ENCODE data around the gene DIS3L2.
"Not testable (repeated sequence)": the region's sequence is repeated elsewhere in the genome, so short reads cannot be mapped to it uniquely, and the experiment has no call there.

The DIS3L2 gene

DNA sequence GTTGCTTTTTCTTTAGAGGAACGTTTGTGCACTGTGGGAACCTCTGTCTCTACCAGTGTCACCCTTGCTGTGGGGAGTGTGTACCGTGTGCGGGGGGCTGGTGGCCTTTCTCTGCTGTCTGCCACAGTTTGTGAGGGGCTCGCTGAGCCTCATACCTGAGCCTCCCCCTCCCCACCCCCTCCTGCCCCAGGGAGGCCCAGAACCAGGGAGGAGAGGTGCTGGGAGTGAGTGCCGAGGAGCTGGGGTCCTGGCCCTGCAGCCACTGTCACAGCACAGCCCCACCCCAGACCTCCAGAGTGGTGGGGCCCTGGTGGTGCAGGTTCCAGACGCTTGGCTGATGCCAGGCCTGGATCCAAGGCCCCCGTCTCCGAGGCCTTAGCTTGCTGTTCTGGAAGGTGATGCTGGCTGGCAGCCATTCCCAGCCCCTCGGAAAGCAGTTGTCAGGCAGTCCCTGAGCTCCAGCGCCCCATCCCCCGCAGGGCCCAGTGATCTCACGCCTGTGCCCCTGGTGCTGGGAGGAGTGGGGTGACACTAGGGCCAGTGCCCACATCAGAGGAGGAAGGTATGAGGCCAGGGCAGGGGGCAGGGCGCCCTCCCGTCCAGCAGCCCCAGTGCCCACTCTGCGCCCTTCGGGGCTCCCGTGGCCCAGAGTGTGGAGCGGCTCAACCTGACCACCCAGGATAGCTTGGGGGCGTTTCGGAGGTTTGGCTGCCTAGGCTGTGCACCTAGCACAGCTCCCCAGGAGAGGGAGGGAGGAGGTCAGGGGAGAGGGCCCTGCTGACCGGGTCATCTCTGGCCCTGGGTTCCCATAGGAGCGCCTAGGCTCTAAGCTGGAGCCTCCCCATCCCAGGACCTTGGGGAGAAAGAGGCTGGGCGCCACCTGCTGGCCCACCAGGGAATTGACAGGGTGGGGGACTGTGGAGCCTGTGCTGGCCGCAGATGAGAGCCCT is 364.1 kb downstream of the DIS3L2 start:
- peak; percentile 59 for DNase-seq

DNA sequence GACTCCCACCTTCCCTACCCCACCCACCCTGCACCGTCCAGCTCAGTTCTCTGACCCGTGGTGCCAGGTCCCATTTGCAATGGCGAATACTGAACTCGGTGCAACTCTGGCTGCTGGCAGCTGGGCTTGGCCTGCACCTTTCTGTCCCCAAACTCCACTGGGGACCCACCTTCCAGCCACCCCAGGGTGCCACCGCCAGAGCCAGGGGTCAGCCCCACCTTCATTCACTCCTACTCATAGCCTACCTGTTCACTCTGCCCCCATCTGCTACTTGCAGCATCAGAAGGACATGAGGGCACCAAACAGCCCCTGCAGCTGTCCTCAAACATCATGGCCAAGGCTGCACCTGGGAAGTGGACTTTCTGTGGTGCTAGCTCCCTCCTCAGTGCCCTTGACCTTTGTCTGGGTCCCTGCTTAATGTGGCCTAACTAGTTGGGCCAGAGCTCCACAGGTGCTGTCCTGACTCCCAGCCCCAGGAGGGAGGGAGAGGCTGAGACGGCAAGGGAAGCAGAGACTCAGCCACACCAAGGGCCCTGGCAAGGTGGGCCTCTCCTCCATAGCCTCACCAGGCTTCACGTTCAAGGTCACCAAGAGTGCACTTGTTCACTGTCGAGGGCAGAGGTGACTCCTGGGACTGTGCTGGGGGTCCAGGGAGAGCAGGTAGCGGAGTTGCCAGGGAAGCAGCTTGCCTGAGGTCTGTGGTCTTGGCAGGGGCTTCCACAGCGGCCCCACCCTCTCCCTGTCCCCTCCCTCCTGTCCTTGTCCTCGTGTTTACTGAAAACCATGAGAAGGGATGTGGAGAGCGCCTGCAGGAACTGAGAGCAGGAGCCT is 365.0 kb downstream of the DIS3L2 start:
- DNase-seq: not testable (repeated sequence)

DNA sequence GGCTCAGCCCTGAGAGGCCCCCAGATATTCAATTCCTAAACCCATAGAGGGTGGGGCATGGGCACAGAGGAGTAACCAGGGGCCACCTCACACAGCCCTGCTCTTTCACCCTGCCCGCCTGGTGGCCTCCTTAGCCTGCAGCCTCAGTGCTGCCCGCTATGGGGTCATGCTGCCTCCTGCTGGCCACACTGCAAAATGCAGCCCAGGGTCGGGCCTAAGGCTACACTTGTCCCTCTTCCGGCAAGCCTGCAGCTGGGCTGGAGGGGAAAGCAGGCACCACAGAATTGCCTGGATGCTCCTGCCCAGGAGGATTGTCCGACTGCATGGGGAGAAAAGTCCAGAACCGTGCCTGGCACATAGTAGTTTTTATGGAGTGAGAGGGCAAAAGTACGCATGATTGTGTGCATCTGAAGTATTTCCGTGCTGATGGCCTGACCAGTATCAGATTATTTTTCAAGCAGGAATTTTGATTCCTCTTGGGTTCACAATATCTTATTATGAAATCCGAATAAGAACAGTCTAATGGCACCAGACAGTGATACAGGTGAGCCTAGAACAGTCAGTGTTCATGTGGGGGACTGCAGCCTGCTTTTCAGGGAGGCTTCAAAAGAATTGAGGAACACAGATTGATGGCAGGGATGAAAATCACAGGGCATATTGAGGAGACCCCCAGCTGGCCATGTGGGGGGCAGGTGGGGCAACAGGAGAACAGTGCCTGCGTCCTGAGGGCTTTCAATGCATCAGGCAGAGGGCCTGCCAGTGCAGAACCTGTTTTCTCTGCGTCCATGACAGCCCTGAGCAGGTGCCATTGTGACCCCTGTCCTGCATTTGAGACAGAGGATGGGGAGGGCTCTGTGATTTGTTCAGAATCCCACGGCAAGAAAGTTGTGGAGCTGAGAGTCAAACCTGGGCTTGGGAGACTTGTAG is 365.9 kb downstream of the DIS3L2 start:
- peak; percentile 84 for DNase-seq

DNA sequence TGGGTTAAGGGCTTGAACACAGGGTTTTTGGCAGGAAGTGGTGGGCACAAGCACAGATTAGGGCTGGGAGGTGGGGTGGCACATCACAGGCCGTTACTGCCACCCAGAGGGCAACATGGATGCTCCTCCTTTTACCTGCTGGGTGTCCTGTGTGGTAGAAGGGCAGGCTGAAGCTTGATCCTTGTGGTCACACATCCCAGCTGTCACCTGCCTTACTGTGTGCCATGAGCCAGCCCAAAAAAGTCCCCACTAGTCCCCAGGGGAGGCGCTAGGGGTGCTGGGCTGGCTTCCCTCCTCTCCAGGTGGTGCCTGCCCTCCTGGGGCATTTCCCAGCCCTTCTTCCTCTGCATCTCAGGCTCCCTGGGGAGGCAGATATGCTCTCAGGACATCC is 366.5 kb downstream of the DIS3L2 start:
- DNase-seq: no peak

DNA sequence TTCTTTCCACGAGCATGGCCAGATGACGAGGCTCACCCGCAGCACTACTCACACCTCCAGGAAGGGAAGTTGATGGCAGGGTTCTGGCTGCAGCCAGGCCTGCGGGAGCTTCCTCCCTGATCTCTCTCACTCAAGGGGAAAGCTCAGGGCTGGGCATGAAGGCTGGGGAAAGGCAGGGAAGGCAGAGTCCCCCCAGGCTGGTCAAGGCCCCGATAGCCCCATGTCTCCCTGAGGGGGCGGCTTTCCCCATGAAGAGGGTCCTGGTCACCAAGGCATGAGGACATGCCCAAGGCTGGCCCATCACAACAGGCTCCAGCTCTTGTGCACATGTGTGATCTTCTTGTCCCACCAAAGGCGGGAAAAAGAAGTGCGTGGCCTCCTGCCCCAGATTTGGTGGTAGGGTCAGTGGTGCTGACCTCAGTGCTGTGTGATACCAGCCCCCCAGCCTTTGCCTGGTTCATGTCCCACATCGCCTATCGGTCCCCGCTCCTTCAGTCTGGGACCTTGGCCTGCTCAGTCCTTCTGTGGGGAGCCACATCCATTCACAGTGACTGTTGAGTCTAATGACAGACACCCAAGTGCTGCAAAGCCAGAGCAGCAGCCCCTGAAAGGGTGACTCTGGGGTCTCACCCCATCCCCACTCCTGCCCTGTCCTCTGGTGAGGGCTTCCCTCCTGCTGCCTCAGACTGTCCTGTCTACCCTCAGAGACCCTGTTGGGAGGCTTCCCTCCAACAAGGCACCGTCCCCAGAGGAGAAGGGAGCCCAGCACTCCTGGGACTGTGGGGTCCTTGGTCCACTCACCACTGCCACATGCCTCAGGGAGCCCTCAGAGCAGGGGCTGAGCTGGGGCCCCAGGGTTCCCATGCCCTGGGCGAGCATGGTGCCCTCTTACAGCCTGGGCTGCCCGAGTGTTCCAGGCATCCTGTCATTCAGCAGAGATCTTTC is 367.3 kb downstream of the DIS3L2 start:
- DNase-seq: no peak

DNA sequence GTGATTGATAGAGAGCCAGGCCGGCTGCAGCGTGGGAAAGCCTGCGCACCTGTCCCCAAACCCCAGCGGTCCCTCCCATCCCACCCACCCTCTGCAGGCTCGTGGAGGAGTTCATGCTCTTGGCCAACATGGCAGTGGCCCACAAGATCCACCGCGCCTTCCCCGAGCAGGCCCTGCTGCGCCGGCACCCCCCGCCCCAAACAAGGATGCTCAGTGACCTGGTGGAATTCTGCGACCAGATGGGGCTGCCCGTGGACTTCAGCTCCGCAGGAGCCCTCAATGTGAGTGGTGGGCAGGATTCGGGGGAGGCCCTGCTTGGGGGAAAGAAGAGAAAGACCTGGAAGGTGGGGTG is 368.2 kb downstream of the DIS3L2 start:
- no peak for DNase-seq

DNA sequence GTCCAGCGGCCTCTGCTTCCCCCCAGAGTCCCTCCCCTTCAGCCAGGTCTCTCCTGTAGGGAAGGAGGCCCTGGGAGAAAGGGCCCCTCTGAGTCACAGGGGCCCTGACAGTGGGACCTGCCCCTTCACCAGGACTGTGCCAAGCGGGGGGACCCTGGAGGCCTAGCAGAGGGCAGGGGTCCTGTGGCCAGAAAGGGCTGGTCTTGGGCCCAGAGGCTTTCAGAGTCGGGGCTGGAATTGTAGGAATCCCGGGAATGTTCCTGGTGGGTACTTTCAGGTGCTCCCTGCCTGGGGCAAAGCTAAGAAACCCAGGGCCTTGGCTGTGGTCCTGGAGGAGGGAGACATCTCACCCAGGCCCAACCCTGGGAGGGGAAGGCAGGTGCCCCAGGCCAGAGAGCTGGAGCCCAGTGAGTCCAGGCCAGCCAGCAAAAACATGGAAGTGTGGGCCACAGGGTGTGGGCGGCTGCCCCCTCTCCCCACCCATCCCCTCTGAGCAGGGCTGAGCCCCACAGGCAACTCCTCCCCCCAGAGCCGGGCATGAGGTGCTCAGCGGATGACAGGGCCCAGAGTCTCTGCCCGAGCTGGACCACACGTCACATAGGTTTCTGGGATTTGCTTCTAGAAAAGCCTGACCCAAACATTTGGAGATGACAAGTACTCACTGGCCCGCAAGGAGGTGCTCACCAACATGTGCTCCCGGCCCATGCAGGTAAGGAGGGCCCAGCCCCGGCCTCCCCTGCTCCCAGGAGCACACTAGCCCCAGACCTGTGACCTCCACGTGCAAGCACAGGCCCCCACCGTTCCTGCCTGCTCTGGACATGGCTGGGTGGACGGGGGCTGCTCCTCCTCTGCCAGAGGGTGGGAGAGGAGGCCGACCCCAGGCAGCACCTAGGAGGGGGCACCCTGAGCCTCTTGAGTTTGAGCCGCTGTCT is 368.8 kb downstream of the DIS3L2 start:
- no peak for DNase-seq

DNA sequence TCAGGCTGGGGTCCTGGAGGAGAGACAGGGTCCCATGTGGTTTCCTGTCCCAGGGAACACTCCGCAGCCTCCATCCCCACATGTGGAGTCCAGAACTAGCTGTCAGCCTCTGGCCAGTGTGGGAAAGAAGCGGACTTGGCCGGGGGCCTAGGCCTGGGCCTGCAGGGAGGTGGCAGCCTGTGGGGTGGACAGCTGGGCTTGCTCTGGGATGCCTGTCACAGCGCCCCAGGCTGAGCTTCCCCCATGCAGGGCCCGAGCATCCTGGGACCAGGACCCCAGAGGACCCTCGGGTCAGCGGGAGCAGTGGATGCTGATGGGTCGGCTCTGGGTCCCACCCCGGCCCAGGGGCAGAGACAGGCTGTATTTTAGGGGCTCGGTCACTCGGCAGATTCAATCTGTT is 369.5 kb downstream of the DIS3L2 start:
- not testable (repeated sequence) for DNase-seq

DNA sequence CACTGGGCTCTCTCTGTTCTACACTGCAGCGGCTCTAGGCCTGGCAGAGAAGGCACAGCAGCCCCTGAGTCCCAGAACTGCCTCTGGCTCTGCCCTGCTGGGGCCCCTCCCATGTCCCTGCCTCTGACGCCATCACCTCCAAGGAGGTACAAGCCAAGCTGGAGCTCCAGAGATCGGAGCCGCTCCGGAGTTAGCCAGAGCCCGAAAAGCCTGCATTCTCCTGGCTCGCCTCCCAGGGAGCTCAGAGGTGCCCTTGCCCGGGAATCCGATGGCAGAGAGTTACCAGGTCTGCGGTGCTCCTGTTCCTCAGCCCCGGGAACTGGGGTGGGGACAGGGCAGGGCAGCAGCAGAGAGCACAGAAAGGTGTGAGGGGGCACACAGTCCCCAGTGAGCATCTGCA is 370.1 kb downstream of the DIS3L2 start:
- DNase-seq: not testable (repeated sequence)

DNA sequence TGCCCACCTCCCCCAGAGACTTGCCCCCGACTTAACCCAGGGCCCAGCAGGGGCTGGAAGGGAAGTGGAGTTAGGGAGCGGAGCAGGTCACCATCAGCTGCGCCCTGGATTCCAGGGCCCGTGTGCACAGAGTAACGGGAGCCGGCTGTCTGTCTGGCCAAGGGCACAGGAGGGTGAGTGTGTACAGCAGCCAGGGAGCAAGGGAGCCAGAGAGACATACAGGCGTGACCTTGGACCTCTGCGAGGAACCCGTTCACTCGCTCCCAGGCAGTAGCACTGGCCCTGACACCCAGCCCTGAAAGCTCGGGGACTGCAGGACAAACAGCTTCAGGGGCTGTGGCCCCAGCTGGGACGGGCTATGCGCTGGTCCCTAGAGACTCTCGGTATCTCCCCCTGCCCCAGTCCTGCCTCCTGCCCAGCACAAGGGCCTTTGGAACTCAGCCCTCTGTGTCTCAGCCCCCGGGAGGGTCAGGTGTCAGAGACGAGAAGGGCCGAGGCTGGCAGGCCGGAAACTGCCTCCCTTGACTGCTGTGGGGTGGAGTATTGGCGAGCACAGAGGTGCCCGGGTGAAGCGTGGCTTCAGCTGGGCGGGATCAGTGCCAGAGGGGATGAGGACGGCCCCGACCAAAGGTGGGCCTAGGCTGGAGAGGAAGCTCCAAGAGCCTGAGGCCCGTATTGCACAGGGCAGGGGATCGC is 370.9 kb downstream of the DIS3L2 start:
- DNase-seq: not testable (repeated sequence)

DNA sequence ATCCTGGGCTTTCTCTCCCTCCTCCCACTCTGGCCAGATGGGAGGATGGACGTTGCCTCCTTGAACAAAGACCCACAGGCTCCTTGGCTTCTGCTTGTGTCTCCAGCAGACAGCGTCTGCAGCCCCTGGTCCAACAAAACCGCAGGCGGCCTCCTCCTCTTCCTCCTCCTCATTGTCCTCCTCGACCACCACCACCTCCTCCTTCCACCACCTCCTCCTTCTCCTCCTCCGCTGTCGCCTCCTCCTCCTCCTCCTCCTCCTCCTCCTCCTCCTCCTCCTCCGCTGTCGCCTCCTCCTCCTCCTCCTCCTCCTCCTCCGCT is 371.4 kb downstream of the DIS3L2 start:
- DNase-seq: no peak

DNA sequence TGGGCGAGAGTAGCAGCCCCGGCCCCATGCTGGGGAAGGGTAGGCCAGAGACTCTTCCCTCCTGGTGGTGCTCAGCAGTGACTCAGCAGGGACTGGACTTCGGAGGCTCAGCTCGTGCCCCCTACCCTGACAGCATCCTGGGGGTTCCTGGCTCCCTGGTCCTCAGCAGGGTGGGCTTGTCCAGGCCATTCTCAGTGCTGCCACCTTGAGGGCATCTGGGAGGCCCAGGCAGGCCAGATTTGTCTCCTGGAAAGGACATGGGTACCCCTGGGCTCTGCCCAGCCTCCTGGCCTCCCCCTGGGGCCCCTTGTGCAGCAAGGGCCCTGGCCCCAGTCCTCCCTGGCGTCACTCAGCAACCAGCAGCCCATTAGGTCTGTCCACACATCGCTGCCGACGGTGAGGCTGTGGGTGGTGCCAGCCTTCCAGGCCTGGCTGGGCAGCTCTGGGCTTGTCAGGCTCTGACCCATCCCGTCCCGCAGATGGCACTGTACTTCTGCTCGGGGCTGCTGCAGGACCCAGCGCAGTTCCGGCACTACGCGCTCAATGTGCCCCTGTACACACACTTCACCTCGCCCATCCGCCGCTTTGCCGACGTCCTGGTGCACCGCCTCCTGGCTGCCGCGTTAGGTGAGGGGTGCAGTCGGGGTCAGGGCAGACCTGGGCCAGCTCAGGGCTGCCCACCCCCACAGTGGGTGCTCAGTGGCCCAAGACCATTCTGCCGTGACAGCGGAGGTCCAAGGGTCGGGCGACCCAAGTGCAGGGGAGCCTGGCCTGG is 372.0 kb downstream of the DIS3L2 start:
- DNase-seq: no peak

DNA sequence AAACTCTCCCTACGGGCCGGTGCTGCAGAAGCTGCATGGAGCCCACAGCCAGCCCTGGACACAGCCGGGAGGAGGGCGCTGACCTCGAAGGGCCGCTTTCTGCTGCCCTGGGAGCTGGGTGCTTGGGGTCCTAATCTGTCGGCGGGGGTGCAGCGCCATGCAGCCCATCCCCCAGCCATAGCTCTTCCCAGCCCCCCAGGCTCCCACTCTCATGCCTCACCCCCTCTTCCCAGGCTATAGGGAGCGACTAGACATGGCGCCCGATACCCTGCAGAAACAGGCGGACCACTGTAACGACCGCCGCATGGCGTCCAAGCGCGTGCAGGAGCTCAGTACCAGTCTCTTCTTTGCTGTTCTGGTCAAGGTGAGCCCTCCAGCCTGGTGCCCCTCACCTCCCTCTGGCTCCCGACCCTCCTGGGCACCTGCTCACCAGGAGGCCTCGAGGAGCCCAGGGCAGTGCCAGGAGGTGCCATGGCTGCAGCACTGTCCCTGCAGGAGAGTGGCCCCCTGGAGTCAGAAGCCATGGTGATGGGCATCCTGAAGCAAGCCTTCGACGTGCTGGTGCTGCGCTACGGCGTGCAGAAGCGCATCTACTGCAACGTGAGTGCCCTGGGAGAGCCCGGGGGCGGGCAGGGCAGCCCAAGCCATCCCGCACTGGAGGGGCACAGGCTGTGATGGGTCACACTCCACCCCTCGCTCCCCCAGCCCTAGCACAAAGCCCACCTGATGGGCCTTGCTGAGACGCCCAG is 372.8 kb downstream of the DIS3L2 start:
- DNase-seq: not testable (repeated sequence)

DNA sequence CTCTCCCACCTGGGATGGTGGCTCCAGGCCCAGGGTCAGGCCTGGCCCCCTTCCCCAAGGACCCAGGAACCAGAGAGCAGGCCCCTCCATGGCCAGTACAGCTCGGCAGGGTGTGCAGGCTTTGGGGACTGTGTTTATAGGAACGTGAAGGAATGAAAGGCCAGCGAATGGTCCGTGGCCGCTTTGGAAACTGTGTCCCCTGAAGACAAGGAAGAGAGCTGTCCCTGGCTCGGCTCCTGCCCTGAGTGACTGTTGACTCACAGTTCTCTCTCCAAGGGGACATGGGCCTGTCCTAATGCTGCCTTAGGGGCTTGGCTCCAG is 373.3 kb downstream of the DIS3L2 start:
- DNase-seq: not testable (repeated sequence)

DNA sequence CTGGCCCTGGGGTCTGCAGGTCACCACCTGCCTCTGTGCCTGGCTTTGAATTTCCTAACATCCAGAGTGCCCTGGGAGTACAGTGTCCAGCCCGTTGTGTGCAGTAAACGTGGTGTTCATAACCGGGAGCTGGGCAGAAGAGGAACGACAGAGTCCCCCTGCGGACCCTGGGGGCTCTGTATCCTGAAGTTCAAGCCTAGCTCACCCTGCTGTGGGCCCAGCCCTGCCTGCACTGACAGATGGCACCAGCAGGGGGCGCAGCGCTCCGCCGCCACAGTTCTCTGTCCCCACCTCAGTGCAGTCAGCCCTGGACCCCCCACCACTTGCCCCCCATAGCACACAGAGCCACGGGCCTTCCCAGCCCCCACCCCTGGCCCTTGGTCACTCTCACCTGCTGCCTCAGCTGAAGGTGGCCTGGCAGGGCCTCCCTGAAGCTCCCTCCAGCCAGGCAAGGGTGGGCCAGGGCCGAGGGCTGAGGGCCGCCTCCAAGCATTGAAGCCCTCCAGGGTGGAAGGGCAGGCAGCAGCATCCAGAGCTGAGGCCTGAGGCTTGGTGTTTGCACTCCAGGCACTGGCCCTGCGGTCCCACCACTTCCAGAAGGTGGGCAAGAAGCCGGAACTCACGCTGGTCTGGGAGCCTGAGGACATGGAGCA is 373.8 kb downstream of the DIS3L2 start:
- not testable (repeated sequence) for DNase-seq

DNA sequence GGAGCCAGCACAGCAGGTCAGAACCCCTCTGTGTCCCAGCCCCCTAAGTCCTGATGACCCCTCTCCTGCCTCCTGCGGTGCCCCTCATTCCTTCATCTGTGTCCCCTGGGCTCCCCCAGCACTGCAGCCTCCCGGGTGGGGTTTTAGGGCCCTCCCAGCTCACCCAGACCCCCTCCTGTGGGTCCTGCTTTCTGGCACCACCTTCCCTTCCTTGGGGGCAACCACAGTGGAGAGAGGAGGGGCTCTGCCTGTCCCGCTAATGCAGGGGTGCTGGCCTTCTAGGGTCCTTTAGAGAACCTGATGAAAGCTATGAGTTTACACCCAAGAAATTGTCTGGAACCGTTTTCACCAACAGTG is 374.3 kb downstream of the DIS3L2 start:
- no peak for DNase-seq

DNA sequence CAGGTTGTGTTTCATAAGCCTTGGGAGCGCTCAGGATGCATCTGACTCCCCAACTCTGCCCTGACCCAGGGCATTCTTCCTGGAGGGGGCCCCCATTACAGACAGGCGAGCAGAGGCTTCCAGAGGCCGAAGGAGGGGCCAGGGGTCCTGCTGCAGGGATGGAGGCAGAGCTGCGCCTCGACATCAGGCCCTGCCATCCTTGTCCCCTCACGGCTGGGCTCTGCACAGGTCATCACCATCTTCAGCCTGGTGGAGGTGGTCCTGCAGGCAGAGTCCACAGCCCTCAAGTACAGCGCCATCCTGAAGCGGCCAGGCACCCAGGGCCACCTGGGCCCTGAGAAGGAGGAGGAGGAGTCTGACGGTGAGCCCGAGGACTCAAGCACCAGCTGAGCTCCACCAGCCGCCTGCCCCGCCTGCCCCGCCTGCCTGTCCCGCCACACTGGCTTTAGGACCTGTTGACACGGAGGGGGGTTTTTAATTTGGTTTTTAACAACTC is 374.8 kb downstream of the DIS3L2 start:
- no peak for DNase-seq
